Umbilical cord (tissue), 2 donors: Measurements from ENCODE around the gene CYP3A4. TPM values are rescaled to one million over a fixed set of nuclear protein-coding genes. Genes with fewer than 3 reads are reported as not detected.
A peak's percentile ranks its signal among the peaks of the same experiment; 100 is the strongest.
"Not testable (repeated sequence)": the region's sequence is repeated elsewhere in the genome, so short reads cannot be mapped to it uniquely, and the experiment has no call there.

Experiments used
- DNase-seq: peaks from one replicate; pipeline ENCODE4 v3.0.0-alpha.2; 2015; ENCODE audit warnings: low spot score
- total RNA-seq: library from RNA; depleted of rRNA; stranded (reverse); fragments of >200 nt; gene quantifications from one replicate; pipeline ENCODE4 v1.2.3, GENCODE V29; 2014; ENCODE audit warnings: low replicate concordance; ENCODE audit not compliant: insufficient read depth

Gene CYP3A4
- total RNA-seq, 1 donor from 2014 or later = 0.72 TPM

DNA sequence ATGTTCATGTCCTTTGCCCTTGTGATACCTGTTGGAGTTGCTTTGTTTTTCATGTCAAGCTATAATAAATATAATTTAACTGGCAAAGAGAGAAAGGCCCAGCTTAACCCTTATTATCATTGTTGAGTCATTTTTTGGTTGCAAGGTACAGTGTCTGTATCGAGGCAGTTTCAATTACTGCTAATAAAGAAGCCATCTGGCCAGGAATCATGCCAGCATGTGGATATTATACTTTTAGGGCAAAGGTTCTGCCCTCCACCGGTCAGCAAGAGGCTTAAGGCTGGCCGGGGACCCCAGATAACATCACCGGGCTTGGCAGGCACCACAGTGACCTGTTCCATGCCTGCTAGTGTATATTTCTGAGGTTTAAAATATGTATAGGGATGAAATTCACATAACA, 9.0 kb upstream of the CYP3A4 start:
- DNase-seq = no peak

DNA sequence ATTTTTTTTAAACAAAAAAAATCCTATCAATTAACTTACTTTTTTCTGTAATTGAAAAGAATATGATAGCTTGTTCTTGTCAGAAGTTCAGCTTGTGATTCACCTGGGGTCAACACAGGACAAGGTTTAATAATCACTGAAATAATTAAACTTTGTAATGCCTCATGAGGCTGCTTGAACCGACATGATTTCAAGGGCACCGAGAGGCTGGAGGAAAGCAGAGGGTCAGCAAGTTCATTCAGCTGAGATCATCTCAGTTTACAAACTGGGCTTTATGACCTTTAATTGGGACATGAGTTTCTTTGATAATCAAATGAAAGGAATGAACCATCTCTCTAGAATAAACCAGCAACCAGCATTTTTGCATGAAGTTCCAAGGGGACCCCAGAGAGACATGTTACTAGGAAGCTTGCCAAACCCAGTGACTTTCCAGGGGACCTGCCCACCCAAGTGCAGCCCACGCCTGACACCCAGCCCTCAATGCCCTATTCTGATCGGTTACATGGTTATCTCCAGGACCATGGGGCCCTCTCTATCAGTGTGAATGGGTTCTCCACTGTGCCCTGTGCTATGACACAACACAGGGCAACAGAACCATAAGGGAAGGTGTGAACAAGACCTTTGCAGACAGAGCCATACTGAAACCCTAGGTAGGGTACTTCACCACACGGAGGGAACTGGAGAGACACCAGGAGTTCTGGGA, 7.8 kb upstream of the CYP3A4 start:
- DNase-seq = no peak

DNA sequence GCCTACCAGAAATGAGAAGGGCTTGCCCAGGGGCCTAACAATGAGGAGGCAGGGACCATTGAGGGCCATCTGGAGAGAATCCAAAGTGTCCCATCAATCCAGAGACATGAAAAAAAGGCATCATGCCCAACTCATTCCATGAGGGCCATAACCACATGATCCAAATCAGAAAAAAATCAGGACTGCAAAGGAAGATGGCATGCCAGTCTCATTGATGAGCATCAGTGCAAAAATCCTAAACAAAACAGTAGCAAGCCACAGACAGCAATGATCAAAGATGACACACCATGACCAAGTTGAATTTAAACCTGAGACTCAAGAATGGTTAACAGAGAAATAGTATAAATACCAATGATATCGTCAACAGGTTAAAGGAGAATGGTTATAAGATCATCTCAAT, 7.0 kb upstream of the CYP3A4 start:
- DNase-seq = no peak

DNA sequence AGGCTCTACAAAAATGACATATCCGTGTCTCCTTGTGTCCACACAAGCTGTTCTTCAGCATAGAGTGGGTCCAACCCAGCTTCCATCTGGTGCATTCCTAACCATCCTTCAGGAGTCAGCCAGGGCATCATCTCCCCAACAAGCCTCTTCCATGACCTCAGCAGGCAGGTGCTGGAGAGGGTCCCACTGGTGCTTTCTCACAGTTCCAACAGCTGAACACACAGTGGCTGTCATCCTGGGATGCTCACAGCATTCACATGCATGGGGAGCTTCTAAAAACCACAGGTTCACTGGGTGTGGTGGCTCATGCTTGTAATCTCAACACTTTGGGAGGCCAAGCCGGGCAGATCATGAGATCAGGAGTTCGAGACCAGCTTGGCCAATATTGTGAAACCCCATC, 6.4 kb upstream of the CYP3A4 start:
- no peak for DNase-seq

DNA sequence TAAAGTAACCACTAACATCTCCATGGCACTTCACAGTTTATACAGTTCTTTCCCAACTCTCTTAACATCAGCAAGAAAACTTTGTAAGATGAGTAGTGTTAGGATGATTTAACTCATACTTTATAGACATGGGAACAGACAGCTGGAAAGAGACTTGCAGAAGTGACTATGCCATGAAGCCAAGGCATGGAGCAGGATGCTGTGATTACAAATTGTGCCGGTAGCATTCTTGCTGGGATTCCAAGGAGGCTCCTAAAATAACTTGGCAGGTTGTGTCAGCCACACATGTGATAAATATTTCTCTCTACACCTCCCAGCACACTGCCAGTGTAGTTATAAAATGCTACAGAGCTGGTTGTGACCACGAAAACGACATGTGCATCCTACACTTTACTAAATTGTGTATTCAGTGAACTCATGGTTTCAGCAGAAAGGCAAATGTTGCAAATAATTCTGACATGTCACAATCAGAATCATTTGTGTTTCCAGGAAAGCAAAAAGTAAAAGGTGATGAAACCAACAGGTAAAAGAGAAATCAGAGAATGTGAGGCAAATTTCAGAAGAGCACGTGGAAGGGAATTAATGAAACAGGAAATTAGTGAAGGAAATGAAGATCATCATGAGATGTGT, 5.6 kb upstream of the CYP3A4 start:
- DNase-seq = no peak

DNA sequence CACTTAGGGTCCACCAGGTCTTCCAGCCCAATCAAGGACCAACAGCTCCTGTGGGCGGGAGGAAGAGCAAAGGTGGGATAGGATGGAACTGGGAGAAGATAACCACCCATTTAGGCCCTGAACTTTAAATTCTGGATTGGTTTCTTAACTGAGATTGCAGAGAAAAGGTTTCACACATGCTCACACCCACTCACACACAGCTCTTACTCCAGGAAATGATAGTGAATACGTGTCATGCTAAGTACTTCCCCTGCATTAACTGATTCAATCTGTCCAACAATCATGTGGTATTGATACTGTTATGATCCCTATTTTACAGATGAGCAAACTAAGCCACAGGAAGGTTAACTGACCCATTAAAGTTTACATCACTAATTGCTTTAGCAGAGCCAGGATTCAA, 4.6 kb upstream of the CYP3A4 start:
- no peak for DNase-seq

DNA sequence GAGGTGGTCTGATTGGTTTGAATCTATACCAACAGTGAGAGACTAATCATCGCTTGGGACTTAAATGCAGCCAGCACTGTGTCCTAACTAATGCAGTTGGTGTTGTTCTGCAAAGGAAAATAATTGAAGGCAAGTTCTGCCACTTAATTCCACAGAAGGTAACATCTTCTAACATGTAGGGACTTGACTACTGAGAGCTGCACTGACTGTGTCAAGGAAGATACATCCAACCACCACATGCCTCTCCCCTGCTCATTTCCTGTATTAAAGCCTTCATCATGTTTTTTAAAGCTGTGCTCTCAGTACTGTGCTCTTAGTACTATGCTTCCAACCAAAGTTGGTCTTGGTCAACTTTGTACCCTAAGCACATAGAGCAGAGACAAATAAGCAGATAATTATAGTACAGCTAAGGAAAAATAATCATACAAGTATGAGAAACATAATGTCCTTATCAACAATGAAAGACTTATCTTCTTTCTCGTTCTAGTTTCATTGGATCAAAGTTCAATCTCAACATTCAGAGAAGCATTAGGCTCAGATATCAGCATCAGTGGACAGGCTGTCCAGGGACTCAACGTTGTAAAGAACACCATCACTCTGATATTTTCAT, 2.8 kb upstream of the CYP3A4 start:
- peak; percentile 60 for DNase-seq

DNA sequence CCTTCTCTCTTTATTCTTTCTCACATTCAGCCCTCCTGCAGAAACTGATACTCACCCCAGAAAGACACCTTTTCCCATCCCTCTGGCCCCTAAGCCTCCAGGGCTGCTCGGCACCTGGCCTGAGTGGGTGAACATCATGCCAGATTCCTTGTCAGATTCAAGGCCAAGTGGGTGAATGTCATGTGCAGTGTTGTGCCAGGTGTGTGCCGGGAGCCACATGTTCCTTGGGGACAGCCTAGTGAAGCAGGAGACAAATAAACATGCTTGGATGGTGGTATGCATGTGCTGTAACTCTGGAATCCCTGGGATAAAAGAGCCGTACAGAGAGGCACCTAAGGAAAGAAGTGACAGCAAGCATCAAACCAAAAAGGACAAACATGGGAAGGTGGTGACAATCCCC, 1.7 kb upstream of the CYP3A4 start:
- not testable (repeated sequence) for DNase-seq

DNA sequence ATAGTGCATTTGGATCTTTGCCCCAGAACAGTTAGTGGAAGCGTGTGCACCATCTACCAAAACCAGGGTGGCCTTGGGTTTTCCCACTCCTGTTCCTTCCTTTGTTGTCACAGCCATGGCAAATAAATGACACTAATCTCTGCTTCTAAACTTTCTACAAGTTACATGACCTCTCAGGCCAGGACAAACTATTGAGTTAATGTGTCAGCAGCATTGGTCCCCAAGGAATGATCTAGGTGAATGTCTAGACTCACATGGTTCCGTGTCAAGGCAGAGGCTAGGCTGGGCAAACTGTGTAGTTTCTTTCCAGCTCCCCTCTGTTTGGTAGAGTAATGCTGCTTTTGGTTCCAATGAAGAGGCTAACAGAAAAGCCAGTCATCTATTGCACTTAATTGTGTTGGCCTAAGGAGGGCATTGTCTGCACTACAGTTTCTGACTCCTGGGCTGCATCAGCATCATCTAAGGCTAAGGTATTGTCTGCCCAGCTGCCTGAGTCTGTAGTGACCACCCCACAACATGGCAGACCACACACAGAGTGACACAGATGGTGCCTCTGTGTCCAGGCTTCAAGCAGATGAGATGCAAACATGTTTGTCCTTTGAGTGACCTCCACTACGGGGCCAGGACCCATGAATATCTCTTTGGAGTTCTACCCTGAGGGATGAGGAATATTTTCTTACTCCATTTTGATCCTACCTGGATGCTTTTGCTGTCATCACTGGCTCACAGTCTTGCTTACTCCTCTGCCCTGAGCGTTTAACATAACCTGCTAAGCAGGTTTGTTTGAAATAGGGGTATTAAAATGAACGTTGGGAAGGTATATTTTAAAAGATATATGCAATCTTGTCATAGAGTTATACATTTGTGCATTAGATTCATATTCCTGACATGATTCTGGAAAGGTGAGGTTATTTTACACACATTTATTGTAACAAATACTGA, 1.7 kb downstream of the CYP3A4 start:
- peak; percentile 26 for DNase-seq

DNA sequence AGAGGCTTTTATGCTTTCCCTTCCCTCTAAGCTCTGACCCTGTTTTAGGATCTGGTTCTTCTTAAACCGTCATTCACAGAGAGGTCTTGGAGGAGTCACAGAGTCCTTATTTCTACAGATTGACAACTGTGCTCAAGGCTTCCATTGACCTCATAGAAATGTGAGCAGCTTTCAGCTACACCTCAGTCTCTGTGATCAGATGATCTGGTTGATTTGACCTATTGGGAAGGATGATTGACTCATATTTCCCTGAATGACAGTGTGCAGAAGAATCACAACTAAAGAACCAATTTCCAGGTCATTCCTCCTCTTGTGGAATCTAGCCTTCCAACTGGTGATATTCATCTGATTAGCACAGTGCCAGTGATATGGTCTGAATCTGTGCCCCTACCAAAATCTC, 3.4 kb downstream of the CYP3A4 start:
- DNase-seq = no peak

DNA sequence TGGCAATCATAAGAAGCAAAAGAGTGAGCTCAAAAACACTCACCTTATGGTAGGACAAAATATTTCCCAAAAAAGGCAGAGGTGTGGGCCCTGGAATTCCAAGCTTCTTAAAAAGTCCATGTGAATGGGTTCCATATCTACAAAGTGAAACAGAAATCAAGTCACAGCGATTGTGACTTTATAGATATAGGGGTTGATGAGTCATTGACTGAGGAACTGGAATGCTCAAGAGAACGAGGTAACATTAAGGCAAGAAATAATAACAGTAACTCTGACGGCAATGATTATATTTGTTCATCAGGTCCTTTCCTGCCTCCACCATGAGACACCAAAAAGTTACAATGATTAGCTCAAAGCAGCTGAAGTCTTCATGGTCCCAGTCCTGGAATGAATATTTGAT, 4.0 kb downstream of the CYP3A4 start:
- no peak for DNase-seq

DNA sequence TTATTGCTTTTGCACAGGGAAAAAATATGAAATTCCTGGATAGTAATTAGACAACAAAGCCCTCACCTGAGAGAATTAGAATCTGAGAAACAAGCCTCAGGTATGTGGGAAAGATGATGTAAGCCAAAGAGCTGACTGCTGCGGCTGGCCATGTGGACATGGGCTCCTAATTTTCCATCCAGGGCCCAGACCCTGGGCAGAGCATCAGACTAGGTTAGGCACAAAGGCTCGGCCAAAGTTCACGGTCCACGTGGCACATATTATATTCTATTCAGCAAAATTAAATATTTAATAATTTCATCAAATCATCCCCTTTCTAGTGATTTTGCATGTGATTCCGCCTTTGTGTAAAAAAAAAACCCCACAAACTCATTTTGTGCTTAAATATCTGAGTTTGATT, 5.1 kb downstream of the CYP3A4 start:
- no peak for DNase-seq

DNA sequence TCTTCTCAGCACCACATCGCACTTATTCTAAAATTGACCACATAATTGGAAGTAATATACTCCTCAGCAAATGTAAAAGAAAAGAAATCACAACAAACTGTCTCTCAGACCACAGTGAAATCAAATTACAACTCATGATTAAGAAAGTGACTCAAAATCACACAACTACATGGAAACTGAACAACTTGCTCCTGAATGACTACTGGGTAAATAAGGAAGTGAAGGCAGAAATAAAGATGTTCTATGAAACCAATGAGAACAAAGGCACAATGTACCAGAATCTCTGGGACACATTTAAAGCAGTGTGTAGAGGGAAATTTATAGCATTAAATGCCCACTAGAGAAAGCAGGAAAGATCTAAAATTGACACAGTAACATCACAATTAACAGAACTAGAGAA, 10.6 kb downstream of the CYP3A4 start:
- not testable (repeated sequence) for DNase-seq

DNA sequence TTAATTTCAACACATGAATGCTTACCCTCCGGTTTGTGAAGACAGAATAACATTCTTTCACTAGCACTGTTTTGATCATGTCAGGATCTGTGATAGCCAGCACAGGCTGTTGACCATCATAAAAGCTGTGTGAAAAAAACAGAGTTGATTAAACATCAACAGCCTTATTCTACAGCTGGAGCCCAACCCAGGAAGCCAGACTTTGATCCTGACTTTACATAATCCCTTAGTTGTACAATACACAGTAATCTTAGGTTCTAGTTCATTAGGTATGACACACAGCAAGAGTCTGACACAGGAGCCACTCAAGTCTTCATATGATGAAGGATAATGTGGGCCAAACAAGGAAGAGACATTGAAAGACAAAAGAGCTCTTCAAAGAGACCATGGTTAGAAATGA, 11.4 kb downstream of the CYP3A4 start:
- no peak for DNase-seq

DNA sequence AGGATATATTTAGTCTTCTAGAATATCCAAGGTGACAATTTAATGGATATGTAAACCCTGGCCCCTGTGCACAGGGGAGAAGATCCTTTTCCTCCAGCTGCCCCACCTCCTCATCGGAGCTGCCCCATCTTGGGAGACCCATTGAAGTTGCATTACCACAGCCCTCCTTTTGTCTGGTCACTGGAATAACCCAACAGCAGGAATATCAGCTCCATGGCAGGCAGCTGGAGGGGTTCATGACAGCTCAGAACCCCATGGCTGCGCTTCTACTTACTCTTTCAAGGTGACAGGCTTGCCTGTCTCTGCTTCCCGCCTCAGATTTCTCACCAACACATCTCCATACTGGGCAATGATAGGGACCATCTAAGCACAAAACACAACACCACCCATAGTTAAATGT, 14.5 kb downstream of the CYP3A4 start:
- not testable (repeated sequence) for DNase-seq

DNA sequence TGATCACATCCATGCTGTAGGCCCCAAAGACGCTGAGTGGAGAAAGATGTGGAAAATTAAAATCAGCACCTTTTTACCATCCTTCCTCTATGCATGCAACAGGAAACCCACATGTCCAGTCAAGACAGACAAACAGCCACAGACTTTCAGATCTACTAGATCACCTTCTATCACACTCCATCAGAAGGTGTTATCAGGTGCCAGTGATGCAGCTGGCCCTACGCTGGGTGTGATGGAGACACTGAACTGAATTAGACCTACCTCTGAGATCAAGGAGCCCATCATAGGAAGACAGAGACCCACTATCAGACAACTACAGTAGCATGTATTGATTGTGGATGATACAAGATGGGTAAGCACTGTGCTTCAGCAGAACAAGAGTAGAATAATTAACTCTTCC, 15.5 kb downstream of the CYP3A4 start:
- DNase-seq = no peak

DNA sequence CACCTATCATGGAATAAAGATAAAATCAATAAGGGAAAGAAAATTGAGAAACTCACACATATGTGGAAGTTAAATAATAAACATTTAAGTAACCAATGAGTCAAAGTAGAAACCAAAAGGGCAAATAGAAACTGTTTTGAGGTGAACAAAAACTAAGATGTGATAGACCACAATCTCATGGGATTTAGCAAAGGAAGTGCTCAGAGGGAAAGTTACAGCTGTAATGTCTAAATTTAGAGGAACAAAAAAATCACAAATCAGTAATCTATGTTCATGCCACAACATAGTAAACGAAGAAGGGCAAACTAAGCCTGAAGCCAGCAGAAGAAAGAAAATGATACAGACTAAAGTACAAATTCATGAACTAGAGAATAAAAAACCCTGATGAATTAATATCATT, 16.3 kb downstream of the CYP3A4 start:
- DNase-seq = no peak

DNA sequence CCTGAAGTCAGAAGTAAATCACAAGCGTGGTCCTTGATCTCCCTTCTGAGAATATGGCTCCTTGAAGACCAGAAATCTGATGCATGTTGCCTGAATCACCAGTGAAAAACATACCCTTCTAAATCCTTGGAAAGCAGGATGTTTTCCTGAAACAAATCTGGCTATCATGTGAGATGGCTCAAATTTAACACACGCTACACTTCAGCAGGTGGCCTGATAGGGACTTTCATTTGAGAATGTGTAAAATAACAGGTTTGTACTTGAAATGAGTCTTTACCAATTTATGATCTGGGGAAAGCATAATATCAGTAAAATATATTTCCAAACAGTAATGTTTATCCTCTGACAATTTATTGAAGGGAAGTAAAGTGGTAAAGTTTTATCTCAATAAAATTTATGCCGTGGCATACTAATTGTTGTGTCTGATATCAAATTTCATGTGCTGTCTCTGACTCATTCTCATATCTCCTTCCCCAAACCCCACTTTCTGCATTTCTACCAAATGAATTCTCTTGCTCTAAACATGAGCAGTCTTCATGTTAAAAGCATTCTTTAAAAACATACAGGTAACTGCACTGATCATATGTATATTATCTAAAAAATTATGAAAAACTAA, 17.4 kb downstream of the CYP3A4 start:
- no peak for DNase-seq

DNA sequence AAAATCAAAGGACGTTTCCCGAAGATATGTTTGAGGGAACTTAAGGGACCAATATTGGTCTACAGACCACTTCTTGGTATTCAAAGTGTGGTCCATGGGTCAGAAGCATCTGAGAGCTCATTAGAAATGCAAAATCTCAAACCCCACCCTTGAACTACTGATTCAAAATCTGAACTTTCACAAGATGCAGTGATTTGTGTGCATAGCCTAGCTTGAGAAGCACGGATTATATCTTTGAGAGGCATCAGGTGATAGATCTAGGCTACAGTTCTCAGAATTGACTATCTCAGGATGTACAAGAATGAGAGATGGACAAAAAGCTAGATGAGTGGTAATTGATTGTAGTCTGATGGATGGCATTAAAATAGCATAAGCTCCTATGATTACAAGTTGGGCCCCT, 19.5 kb downstream of the CYP3A4 start:
- DNase-seq = no peak

DNA sequence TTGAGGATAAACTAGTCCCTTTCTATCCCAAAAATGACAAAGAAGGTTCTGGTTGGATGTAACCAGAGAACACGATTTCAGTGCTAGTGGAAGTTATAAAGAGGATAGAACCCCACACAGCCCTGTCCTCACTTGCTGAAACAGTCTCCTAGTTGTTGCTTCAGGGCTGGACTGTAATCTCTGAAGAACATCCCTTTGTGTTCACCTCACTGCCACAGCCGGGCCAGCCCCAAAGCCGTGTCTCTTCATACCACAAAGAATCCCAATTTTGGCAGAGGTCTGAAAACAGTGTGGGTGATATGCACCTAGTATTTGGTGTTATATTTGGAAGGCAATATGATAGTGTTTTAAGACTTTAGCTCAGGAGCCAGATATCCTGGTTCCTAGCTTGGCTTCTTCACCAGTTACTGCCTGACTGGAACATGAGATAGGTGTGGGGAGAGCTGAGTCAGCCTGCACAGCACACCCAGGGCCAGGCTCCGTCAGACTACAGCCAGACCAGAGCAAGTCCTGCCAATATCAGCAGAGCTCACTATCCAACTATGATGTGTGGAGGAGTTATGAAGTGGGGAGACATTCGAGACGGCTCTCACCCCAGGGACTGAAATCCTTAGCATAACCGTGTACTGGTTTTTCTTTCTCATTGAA, 21.2 kb downstream of the CYP3A4 start:
- peak; percentile 42 for DNase-seq

DNA sequence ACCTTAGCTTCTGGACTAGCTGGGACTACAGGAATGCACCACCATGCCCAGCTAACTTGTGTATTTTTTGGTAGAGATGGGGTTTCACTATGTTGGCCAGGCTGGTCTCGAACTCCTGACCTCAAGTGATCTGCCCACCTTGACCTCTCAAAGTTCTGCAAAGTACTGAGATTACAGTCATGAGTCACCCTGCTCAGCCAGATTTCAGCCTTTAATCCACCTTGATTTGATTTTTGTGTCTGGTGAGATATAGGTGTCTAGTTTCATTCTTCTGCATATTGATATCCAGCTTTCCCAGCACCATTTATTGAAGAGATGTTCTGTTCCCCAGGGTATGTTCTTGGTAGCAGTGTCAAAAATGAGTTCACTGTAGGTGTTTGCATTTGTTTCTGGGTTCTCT, 28.9 kb downstream of the CYP3A4 start:
- DNase-seq = no peak
